Activated T-cell treated with anti-CD3 and anti-CD28 coated beads, Interleukin-2, amount 50 U/mL, for 48 hours (primary cell): Measurements from ENCODE around the gene ARID1B.
A peak's percentile ranks its signal among the peaks of the same experiment; 100 is the strongest.
"Not testable (repeated sequence)": the region's sequence is repeated elsewhere in the genome, so short reads cannot be mapped to it uniquely, and the experiment has no call there.

Experiments used
- DNase-seq, 2 experiments: peaks; one replicate each; pipeline ENCODE4 v3.0.0-alpha.2; 2020

The ARID1B gene

DNA sequence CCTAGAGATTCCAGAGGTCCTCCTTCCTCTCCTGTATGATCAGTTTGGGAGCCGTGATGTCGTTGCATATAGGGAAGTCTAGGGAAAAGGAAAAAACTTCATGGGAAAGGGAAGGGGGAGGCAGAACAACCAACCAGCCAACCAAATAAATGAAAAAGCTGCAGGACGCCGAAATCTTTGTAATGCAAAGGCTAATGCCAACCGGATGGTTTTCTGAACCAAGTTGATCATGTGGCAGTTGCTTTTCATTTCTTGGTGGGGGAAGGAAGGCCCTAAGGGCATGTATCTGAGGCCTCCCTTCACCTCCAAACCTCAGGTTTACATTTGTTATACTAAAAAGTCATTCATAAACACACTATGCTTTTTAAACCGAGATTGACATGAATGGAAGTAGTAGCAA lies 167.2 kb downstream of the ARID1B start:
- DNase-seq = no peak

- DNase-seq = not testable (repeated sequence)
Observed at GRCh38 chr6:156945789-156946172, 168.6 kb downstream of the ARID1B start.

DNA sequence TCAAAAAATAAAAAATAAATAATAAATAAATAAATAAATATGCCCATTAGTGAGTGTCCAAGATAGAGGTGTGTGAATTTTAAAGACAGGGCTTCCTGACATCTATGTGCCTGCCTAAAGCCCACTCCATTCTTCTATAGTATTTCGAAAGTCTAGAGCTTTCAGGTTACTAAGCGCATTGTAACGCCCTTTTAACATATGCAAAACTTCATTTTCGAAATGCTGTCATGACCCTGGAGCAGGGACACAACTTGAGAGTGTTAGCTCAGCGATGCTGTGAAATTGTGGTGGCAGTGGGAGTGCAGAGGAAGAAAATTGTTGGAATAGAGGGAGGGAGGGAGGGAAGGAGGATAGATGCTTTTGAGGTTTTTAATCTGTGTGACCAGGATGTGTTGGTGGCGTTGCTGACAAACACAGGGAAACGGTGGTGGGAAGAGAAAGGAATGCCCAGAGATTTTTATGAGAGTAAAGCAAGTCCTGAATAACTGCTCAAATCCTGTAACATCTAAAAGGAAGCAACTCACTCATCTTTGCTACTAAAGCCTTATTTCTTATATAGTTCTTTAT lies 169.3 kb downstream of the ARID1B start:
- no peak for DNase-seq

- DNase-seq = no peak
Observed at GRCh38 chr6:156948277-156948676, 171.1 kb downstream of the ARID1B start.

GRCh38 chr6:156948807-156949206 lies 171.6 kb downstream of the ARID1B start:
- no peak for DNase-seq

DNA sequence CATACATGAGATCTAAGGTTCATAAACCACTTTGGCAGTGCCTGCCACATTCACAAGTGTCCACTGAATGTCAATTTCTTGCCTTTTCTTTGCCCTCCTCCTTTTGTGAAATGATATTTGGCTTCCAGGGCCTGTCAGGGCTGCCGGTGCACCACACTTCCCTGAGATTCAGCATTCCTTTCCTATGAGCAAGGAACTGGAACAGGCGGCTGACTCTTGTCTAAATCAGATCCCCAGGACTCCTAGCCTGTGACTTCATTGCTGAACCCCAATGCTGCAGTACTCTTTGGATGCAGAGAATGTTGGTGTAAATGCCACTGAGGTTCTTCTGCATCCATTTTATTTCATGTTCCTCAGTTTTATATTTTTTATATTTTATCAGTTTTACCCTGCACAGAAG lies 172.2 kb downstream of the ARID1B start:
- no peak for DNase-seq

DNA sequence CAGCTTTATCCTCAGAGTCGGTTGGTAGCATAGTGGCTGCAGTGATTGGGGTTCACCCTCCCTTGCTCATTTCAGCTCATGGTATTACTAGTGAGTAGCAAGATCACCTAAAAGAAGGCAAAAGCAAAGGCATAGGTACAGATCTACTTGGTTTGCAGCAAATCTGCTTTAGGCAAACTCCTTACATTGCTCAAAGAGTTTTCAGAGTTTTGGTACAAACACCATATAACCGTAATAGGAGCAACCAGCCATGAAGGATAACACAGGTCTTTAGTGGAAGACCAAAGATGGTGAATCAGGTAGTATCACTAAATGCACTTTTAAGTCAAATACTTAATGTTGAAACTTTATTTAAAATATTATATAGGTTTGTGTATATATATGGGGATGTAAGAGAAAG lies 172.9 kb downstream of the ARID1B start:
- DNase-seq = no peak

- no peak for DNase-seq
Observed at GRCh38 chr6:156950531-156950930, 173.4 kb downstream of the ARID1B start.

GRCh38 chr6:156952401-156952800 lies 175.2 kb downstream of the ARID1B start:
- no peak for DNase-seq

DNA sequence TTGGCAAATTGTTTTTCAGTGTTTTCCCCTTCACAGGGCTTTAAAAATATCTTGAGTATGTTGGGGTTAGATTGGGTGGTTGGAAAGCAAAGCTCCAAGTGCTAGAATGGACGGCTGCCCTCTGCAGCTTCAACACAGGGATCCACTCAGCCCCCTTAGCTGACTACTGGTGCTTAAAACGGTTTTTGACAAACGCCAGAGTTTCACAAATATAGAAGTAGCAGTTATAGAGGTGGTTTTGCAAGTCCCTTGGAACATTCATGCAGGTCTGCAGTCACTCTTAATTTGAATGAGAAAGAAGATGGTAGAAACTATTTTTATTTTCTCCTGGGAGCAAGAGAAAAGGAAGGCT lies 175.9 kb downstream of the ARID1B start:
- no peak for DNase-seq

GRCh38 chr6:156953479-156954146 lies 176.4 kb downstream of the ARID1B start:
- DNase-seq = no peak

GRCh38 chr6:156954191-156954590 lies 177.0 kb downstream of the ARID1B start:
- no peak for DNase-seq

GRCh38 chr6:156954816-156955215 lies 177.6 kb downstream of the ARID1B start:
- no peak for DNase-seq

DNA sequence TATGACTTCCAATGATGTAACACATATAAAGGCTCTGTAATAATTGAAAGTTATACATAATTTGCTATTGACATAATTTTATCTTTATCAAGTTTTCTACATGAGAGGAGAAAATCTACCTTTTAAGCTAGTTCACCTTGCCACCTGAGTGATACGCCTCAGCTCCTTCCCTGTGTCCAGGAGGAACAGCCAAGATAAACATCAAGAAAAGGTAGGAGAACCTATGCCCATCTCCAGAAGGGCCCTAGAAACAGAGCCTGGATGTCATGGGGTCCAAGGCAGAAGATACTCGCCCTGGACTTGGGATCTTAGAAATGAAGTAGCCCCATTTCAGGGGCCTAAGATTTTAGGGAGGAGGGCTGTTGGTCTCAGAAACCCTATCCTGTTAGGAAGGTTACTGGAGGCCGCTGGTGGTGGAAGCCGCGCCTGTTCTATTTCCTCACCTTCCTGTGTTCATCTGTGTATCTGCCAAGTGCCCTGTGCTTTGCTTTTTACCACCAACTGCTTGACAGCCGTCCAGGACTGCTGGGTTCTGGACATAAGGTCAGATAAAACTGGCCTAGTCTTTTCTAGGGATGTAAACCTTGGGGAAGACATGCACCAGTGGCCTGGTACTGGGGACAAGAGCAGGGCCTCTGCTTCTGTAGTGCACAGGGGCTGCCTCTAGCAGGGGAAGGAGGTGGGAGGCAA lies 178.5 kb downstream of the ARID1B start:
- no peak for DNase-seq

DNA sequence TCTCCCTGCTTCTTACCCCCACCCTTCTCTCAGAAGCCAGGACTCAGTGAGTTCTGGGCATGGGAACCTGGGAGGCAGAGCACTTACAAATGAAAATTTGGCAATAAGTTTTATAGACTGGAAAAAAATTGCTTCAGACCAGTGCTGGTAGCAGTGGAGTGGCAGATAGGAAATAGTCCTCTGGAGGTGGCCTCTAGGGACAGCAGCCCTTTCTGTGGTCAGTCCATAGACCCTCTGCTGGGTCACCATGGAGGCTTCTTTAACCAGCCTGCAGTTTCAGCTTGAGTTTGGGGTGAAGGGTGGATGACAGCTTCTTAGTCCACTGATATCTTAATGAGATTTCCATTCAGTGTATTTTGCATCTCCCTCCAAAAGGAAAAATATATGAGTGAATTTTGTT lies 179.1 kb downstream of the ARID1B start:
- no peak for DNase-seq

DNA sequence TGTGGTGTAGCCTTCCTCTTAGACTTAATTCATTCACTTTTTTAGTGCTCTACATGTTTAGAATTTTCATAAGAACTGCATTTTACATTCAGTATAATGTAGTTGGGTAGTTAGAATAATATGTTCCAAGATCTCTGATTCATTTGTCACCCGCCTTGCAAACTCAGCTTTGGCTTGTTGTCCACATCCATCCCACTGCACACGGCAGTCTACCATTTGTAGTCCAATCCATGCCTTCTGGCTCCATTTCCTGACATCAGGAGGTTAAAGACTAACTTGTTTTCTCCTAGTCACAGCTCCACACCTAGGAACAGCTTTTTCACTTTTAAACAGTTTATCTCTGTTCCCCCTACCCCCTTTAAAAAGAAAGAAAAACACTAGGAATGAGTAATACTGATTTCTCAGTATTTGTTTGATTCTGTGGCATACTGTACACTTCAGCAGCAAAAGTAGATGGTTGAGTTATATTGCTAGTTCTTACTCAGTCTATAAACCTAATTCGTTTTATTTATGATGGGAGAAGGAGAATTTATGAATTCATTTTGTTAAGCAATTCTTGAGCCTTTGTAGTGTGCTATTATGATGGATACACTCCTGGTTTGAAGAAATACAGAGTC lies 180.9 kb downstream of the ARID1B start:
- DNase-seq = peak in 1 of 2 experiments; percentile 41

- no peak for DNase-seq
Observed at GRCh38 chr6:156960525-156960924, 183.3 kb downstream of the ARID1B start.

GRCh38 chr6:156961282-156961892 lies 184.2 kb downstream of the ARID1B start:
- DNase-seq = no peak

DNA sequence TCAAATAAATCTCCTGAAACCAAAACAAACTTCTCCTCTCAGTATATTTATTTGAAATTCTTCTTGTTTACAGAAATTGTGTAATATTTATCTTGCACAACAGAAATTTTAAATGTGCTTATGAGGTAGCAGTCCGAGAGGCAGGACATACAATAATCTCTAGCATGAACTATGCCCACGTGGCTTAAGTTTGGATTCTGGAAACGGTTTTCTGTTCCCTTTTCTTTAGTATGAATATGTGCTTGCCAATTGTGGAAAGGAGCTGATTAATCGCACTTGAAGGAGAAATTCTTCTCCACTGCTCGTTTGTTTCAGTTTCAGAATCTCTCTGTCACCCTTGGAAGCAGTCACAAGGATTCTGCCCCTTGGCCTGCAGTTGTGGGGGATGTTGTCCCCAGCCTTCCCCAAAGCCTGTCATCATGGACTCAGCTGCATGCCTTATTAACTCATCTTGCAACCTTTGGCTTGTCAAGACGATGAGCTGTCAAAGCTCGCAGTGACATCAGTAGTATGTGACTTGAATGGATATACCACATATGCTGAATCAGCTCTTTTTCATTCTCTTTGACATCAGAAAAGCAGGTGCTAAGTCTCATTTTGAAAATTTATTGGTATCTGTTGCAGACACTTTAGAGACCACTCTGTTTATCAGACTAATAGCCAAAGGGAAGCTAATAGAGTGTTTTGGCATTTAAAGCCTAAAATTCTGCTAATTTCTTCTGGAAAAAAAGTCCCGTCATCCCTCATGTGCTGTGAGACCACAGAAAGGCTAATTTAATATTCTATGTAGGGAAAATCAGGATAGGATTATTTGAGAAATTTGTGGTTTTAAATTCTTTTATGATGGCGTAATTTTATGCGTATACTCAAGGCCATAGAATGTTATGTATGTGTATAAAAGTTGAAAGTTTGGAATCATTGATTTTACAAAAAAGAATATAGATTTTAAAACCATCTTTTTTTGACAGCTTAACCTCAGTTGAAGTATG lies 186.8 kb downstream of the ARID1B start:
- peak; percentile 59 to 63 for DNase-seq

DNA sequence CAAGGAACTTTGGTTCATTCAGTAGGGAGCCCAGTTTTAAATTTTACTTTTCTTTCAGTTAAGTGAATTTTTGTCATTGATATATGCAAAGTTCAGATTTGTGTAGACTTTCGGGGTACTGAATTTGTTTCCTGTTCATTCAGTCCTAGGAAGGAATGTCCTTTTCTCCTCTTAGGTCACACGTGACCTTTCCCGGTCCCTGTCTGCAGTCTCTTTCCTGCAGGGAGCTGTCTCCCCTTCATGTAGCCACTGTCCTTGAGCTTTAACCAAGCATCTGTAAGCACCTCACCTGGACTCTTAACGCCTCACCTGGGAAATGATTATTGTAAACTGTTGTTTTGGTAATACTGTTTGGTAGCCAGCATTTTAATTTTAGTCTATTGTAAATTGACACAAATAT lies 190.7 kb downstream of the ARID1B start:
- no peak for DNase-seq

DNA sequence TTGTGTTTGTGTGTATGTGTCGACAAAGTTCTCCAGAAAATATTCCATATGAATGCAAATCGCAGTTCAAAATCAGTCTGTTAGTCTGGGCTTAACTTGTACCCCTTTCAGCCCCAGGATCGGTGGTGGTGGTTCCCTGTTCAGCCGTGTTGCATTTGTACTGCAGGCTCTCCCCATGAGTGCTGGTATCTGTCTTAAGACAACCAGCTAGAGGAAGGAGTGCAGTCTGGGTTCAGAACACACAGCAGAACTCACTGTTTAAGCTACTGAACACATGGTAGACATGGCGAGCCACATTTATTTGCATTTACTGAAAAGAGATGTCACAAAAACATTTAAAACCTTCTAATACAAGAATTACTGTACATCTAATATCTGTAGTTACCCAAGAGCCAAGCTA lies 192.1 kb downstream of the ARID1B start:
- no peak for DNase-seq

GRCh38 chr6:156970595-156971112 lies 193.5 kb downstream of the ARID1B start:
- no peak for DNase-seq
